HG03457 (cell line): ENCODE results near the gene GPR162.
"Not testable (repeated sequence)": the region's sequence is repeated elsewhere in the genome, so short reads cannot be mapped to it uniquely, and the experiment has no call there.

ENCODE experiments used
- ATAC-seq: cut with Tn5 transposase; IDR thresholded peaks from one replicate; pipeline ENCODE4 v1.9.1; 2021; ENCODE audit warnings: moderate number of reproducible peaks; ENCODE audit not compliant: unreplicated experiment

The GPR162 gene

GRCh38 chr12:6852651-6853354 is 31.2 kb downstream of the GPR162 start:
- no peak for ATAC-seq

DNA sequence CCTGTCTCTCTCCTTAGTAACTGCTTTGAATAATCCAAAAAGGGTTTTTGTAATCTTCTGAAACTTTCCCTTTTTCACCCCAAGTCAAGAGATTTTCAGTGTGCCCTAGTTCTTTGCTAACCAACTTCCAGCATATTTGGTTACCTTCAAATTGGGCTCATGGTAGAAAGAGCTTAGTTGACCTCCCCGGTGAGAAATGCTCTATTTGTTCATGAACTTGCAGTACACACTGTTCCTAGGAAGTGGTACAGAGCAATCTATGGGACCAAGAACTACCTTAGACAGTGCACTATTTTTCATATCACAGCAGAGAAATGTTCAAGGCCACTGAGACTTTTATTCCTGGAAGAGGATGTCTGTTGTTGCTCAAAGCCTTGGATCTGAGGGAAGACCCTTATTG is 32.0 kb downstream of the GPR162 start:
- ATAC-seq = no peak

DNA sequence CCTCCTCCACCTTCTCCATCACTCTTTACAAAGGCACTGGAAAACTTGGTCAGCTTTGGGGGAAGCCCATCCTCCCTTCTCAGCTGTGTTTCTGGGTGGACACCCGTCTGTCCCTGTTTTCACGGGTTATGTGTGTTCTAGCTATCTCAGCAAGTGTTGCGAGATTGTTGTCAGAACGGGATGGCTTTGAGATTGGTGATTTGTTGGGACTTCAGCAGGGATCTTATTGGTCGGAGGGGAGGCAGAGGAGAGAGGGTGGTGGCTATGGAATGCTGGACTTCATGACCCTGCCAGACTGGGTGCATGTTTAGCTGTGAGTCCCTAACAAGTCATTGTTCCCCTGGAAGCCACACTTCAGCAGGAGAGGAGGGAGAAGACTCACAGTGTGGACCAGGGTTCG is 32.4 kb downstream of the GPR162 start:
- ATAC-seq = no peak

DNA sequence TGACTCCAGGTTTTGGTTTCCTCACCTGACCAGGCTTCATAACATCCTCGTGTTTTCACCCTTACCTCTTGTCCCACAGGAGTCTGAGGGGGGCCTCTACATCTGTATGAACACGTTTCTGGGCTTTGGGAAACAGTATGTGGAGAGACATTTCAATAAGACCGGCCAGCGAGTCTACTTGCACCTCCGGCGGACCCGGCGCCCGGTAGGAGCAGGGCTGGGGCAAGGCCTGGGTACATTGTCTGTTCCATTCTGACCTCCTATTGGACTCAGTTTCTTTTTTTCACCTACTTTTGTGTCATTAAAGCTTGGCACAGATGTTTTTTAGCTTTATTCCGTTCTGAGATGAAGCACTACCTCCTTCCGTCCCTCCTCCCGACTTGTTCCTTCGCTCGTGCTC is 33.7 kb downstream of the GPR162 start:
- ATAC-seq = no peak

DNA sequence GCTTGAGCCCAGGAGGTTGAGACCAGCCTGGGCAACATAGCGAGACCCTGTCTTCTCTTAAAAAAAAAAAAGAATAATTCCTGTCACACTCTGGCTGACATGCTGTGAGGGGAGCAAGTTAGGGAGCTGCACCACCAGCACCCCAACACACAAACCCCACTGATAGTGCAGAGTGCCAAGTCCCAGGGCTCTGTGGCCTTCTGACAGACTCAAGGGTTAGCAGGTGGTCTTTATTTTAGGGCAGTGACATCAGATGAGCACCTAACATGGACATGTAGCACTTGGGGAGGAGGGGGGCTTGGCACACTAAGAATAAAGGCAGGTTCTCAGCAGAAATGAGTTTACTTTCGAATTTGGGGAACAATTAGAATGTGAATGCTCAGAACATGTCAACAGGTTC is 37.2 kb downstream of the GPR162 start:
- no peak for ATAC-seq

DNA sequence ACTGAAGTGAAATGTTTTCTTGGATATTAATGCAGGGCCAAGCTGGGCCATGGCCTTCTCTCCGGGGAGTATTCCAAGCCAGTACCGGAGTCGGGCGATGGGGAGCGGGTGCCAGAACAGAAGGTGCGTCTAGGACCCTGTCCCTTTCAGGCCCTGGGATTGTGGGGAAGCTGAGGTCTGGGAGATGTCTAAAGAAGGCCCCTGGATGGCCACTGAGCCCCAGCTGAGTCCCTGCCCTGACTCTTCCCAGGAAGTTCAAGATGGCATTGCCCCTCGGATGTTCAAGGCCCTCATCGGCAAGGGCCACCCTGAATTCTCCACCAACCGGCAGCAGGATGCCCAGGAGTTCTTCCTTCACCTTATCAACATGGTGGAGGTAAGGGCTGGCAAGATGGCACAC is 38.5 kb downstream of the GPR162 start:
- ATAC-seq = no peak

- ATAC-seq = no peak
Observed at GRCh38 chr12:6860942-6861341, 39.3 kb downstream of the GPR162 start.

- ATAC-seq = no peak
Observed at GRCh38 chr12:6861391-6861790, 39.8 kb downstream of the GPR162 start.

GRCh38 chr12:6863033-6863432 is 41.4 kb downstream of the GPR162 start:
- ATAC-seq = no peak

DNA sequence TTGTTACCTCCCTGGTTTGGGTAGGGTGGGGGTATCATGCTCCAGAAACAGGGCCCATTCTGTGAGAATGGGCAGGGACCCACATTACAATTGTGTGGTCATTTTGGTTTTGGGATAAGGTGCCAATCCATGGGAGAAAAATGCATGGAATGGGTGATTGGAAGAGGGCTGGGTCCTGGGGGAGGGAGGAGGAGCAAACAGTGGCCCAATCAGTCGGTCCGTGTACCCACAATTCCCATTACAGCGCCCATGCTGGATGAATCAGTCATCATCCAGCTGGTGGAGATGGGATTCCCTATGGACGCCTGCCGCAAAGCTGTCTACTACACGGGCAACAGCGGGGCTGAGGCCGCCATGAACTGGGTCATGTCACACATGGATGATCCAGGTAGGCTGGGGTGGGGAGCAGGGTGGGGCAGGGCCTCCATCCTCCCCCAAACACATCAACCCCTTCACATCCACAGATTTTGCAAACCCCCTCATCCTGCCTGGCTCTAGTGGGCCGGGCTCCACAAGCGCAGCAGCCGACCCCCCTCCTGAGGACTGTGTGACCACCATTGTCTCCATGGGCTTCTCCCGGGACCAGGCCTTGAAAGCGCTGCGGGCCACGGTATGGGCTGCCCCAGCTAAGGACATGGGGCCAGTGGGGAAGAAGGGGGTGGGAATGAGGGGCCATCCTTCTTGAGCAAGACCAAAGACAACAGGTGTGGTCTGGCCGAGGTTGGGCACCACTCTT is 42.1 kb downstream of the GPR162 start:
- ATAC-seq = no peak

GRCh38 chr12:6865307-6865706 is 43.7 kb downstream of the GPR162 start:
- ATAC-seq = not testable (repeated sequence)

DNA sequence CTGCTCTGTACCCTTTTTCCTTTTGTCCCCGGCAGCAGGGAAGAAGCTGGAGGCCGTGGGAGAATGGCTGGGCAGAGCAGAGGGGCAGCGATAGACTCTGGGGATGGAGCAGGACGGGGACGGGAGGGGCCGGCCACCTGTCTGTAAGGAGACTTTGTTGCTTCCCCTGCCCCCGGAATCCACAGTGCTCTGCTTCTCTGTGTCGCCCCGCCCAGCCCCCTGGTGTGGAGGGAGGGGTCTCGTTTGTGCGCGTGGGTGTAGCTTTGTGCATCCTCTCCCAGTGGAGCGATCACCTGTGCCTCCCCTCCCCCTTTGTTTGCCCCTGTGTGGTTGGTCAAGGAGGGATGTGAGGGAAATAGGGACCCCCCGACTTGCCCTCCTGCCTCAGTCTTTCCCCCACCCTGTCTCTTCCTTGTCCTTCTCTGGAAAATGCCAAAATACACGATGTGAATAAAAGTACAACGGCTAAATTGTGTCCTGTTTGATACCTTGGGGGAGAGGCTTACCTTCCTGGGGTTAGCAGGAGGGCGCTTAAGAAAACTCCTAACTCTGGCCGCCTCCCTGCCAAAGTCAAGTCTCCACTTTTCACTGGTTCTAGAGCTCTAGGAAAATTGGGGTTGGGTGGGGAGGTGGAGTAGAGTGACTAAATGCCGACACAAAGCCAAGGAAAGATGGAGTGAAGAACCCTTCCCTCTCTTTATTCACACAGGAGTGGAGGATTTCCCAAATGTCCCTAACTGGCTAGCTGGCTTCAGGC is 44.7 kb downstream of the GPR162 start:
- no peak for ATAC-seq

GRCh38 chr12:6866920-6867412 is 45.3 kb downstream of the GPR162 start:
- no peak for ATAC-seq

DNA sequence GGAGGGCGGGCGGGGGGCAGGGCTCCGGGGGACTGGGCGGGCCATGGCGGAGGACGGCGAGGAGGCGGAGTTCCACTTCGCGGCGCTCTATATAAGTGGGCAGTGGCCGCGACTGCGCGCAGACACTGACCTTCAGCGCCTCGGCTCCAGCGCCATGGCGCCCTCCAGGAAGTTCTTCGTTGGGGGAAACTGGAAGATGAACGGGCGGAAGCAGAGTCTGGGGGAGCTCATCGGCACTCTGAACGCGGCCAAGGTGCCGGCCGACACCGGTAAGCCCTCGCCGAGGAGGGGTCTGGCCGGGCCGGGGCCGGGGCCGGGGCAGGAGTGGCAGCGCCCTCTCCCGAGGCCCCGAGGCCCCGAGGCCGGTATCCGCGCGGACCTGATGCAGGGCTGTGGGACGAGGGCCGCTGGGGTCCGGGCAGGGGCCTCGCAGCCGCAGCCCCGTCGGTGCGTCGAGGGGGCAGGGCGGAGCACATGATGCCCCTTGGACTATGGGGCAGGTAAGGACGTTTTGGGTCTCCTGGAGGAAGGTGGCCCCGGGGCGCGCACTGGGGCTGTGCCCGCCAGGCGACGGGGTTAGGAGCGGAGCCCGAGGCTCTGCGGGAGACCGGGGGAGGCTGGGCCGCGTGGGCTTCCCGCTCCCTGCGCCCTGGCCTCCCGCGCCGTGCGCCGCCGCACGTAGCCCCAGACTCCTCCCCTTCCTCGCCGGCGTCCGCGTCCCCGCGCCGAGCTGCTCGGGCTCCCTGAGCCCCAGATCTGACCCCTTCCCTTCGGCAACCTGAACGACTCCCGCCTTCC is 46.0 kb downstream of the GPR162 start, which contains the start of gene TPI1:
TSS of gene TPI1 (plus strand) at position 119 of the 798 bp plus-strand sequence. CDS start at position 155, 36 bp downstream.
- ATAC-seq = no peak

DNA sequence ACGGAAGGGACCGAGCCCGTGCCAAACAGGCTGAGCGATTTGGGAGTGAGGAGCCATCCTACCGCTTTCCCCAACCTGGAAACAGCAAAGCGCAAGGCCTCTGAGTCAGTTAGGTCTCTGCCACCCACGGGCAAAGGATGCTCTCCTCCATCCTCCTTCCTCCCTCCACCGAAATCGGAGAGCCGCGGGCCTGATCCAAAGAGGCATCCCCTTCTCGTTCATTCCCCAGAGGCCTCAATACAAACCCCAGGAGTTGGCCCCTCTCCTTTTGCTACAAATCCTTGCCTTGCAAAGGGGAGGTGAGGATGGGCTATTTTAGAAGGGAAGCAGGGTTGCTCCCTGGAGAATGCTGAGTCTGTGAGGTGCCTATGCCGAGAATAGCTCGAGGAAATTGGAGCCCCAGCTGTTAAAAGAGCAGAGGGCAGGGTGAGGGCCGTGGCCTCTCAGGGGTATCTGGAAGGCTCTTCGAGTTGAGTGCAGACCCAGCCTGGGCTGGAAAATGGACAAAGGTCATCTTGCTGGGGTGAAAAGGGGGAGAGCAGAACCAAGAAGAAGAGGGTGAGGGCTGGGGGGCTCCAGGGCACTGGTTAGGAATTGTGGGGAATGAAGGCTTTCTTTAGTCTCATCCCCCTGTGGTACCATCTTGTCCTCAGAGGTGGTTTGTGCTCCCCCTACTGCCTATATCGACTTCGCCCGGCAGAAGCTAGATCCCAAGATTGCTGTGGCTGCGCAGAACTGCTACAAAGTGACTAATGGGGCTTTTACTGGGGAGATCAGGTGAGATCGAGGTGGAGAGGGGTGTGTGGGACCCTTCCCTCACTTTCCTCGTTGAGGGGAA is 46.8 kb downstream of the GPR162 start:
- no peak for ATAC-seq

- no peak for ATAC-seq
Observed at GRCh38 chr12:6869049-6870021, 47.7 kb downstream of the GPR162 start.

- ATAC-seq = not testable (repeated sequence)
Observed at GRCh38 chr12:6870304-6870703, 48.7 kb downstream of the GPR162 start.

DNA sequence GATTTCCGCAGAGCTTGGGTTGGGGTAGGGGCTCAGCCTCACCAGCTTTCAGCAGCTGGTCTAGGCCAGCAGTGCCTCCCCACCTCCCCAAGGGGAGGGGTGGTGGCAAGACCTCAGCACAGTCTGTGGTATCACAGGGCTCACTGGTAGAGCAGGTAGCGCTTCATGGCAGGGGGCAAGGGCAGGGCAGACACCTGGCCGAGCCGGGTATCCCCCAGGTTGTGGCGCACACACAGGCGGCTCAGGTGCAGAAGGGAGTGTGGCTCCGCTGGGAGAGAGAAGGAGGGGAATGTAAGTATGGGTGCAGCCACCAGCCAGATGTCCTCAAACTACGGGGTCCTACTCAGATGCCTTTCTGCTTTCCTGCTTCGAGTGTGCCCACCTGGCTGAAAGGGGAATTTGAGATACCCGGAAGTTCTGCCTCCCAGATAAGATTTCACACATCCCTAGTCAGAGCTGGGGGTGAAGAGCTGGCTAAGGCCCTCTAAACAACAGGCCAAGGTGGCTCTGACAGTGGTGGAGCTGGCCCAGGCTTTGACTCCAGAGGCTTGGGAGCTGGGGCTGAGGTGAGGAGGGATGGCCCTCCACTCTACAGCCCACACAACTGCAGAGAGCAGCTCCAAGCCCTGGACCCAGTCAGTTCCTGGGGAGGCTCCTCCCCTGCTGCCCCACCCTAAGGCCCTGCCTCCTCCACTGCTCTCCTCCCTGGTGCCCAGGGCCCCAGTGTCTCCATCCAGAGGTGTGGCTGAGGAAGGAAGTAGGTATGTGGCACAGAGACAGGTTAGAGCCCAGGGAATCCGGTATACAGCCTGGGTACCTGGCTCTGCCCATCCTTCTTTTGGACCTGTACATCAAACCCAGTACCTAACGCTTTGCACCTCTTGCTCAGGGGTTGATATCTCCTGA is 49.7 kb downstream of the GPR162 start:
- no peak for ATAC-seq
